A549 (cell line): ENCODE measurements around the gene PKP2. TPM values are rescaled to one million over a fixed set of nuclear protein-coding genes. Genes with fewer than 3 reads are reported as not detected.

Experiments
- ATAC-seq, 2 experiments: fragments of 200-7000 bp in 1 of 2; fragments of >200 bp in 1 of 2; cut with Nextera tagmentation in 1 of 2; cut with Tn5 transposase in 1 of 2; 3 replicates each; pipeline versions ENCODE4 v1.8.0 to v1.9.1; 2018 to 2020; ENCODE audit warnings: mild to moderate bottlenecking in 1 of 2, moderate library complexity in 1 of 2
- CTCF ChIA-PET: fragments of 300-600 bp; sonication (Branson Sonifier 250); formaldehyde crosslinking; extraction: SDS; loops from one replicate; lab custom pipeline; 2021; ENCODE audit warnings: antibody characterized with exemption, inconsistent platforms; lab: Yijun Ruan, JAX
- POLR2A ChIA-PET: fragments of 350-600 bp; formaldehyde crosslinking; extraction: SDS; loops from one replicate; lab custom pipeline; 2021; ENCODE audit warnings: antibody characterized with exemption, inconsistent platforms; lab: Yijun Ruan, JAX
- DNase-seq, 2 experiments: peaks; one replicate each; pipeline versions ENCODE4 v3.0.0 to v3.0.0-alpha.2; 2011 to 2016; ENCODE audit warnings: low read depth in 1 of 2, low spot score in 1 of 2
- FAIRE-seq: peaks from 2 replicates; lab custom pipeline; 2011; peaks lifted over from hg19 to GRCh38; lab: Jason Lieb, UNC
- H3K27ac ChIP-seq, 2 experiments: fragments of >200 bp; sonication (Bioruptor Twin); formaldehyde crosslinking; 3 replicates each; pipeline ENCODE4 v1.5.1; 2016 to 2017
- H3K4me1 ChIP-seq: fragments of >200 bp; sonication (Bioruptor Twin); formaldehyde crosslinking; 3 replicates; pipeline ENCODE4 v1.6.1; 2016
- H3K4me2 ChIP-seq: fragments of >200 bp; sonication (Bioruptor Twin); formaldehyde crosslinking; 3 replicates; pipeline ENCODE4 v1.6.1; 2016
- H3K4me3 ChIP-seq: fragments of >200 bp; sonication (Bioruptor Twin); formaldehyde crosslinking; 3 replicates; pipeline ENCODE4 v1.5.1; 2016
- H3K9me3 ChIP-seq: fragments of >200 bp; sonication (Bioruptor Twin); formaldehyde crosslinking; 3 replicates; pipeline ENCODE4 v1.6.1; 2016
- ATOH8 ChIP-seq: fragments of 250-450 bp; sonication (Bioruptor Pico); IDR thresholded peaks from 2 replicates; pipeline ENCODE4 v1.5.0; 2020; ENCODE audit warnings: low read depth, mild to moderate bottlenecking, moderate library complexity
- BHLHE40 ChIP-seq: IDR thresholded peaks from 2 replicates; pipeline ENCODE4 v1.6.1; 2012; ENCODE audit warnings: low read depth, low read length, inconsistent platforms
- CBX2 ChIP-seq: fragments of 200-600 bp; sonication (generic); IDR thresholded peaks from 2 replicates; pipeline ENCODE4 v1.6.1; 2016; ENCODE audit warnings: low read depth, mild to moderate bottlenecking, borderline replicate concordance
- CBX8 ChIP-seq: fragments of 200-600 bp; sonication (generic); IDR thresholded peaks from 2 replicates; pipeline ENCODE4 v1.6.1; 2016
- CEBPB ChIP-seq, 2 experiments: fragments of >200 bp in 1 of 2; sonication (Bioruptor Twin) in 1 of 2; formaldehyde crosslinking in 1 of 2; IDR thresholded peaks; 2 replicates each; pipeline ENCODE4 v1.6.1; 2012 to 2016
- EHMT2 ChIP-seq: fragments of 200-600 bp; sonication (generic); IDR thresholded peaks from 2 replicates; pipeline ENCODE4 v1.6.1; 2016; ENCODE audit warnings: antibody characterized with exemption, low read depth, mild to moderate bottlenecking, moderate library complexity
- EP300 ChIP-seq, 2 experiments: fragments of >200 bp; sonication (Bioruptor Twin); formaldehyde crosslinking; IDR thresholded peaks; 2 replicates in 1 of 2; 3 replicates in 1 of 2; pipeline ENCODE4 v1.6.1; 2016 to 2017
- FOSB ChIP-seq: fragments of 250-450 bp; sonication (Bioruptor Pico); IDR thresholded peaks from 2 replicates; pipeline ENCODE4 v1.5.0; 2020; ENCODE audit warnings: mild to moderate bottlenecking, moderate library complexity
- FOXS1 ChIP-seq: fragments of 250-450 bp; sonication (Bioruptor Pico); IDR thresholded peaks from 2 replicates; pipeline ENCODE4 v1.5.0; 2020; ENCODE audit warnings: mild to moderate bottlenecking, moderate library complexity
- HEYL ChIP-seq: fragments of 250-450 bp; sonication (Bioruptor Pico); IDR thresholded peaks from 2 replicates; pipeline ENCODE4 v1.8.0; 2021; ENCODE audit warnings: mild to moderate bottlenecking, moderate library complexity
- HOXA7 ChIP-seq: fragments of 250-450 bp; sonication (Bioruptor Pico); IDR thresholded peaks from 2 replicates; pipeline ENCODE4 v1.5.0; 2020; ENCODE audit warnings: mild to moderate bottlenecking, moderate library complexity
- HOXB13 ChIP-seq: fragments of 250-450 bp; sonication (Bioruptor Pico); IDR thresholded peaks from 2 replicates; pipeline ENCODE4 v1.5.0; 2020; ENCODE audit warnings: low read depth, mild to moderate bottlenecking, moderate library complexity
- HOXB5 ChIP-seq: fragments of 250-450 bp; sonication (Bioruptor Pico); IDR thresholded peaks from 2 replicates; pipeline ENCODE4 v1.5.0; 2020; ENCODE audit warnings: mild to moderate bottlenecking, moderate library complexity
- KDM1A ChIP-seq: fragments of 200-600 bp; sonication (generic); IDR thresholded peaks from 2 replicates; pipeline ENCODE4 v1.6.1; 2016; ENCODE audit warnings: low read depth, mild to moderate bottlenecking
- MAFK ChIP-seq: fragments of 450-650 bp; IDR thresholded peaks from 2 replicates; pipeline ENCODE4 v1.6.1; 2014; ENCODE audit not compliant: partially characterized antibody
- MAX ChIP-seq: IDR thresholded peaks from 2 replicates; pipeline ENCODE4 v1.6.1; 2012
- MAZ ChIP-seq: fragments of 150-350 bp; IDR thresholded peaks from 2 replicates; pipeline ENCODE4 v1.6.1; 2014; ENCODE audit warnings: antibody characterized with exemption, low read depth, low read length, borderline replicate concordance
- NR3C1 ChIP-seq: fragments of >200 bp; sonication (Bioruptor Twin); formaldehyde crosslinking; IDR thresholded peaks from 3 replicates; pipeline ENCODE4 v1.6.1; 2017
- PBX3 ChIP-seq: IDR thresholded peaks from 2 replicates; pipeline ENCODE4 v1.6.1; 2012
- PHF8 ChIP-seq: fragments of 200-600 bp; sonication (generic); IDR thresholded peaks from 2 replicates; pipeline ENCODE4 v1.6.1; 2016; ENCODE audit warnings: low read depth, mild to moderate bottlenecking, antibody characterized with exemption, moderate library complexity, borderline replicate concordance
- POLR2AphosphoS2 ChIP-seq: conservative IDR thresholded peaks from 2 replicates; pipeline ENCODE4 v1.6.1; 2012; ENCODE audit warnings: low read length, improper control_type of control experiment, inconsistent platforms
- RARB ChIP-seq: fragments of 250-450 bp; sonication (Bioruptor Pico); IDR thresholded peaks from 2 replicates; pipeline ENCODE4 v1.8.0; 2021; ENCODE audit warnings: mild to moderate bottlenecking, moderate library complexity
- RCOR1 ChIP-seq: fragments of 150-350 bp; IDR thresholded peaks from 2 replicates; pipeline ENCODE4 v1.6.1; 2014; ENCODE audit warnings: antibody characterized with exemption, low read length, low read depth
- RNF2 ChIP-seq: fragments of 200-600 bp; sonication (generic); IDR thresholded peaks from 2 replicates; pipeline ENCODE4 v1.6.1; 2016; ENCODE audit warnings: low read depth, mild to moderate bottlenecking, antibody characterized with exemption, moderate library complexity, borderline replicate concordance
- SMC3 ChIP-seq: fragments of >200 bp; sonication (Bioruptor Twin); formaldehyde crosslinking; IDR thresholded peaks from 3 replicates; pipeline ENCODE4 v1.6.1; 2018; ENCODE audit warnings: inconsistent platforms
- TP53 ChIP-seq: fragments of 250-450 bp; sonication (Bioruptor Pico); IDR thresholded peaks from 2 replicates; pipeline ENCODE4 v1.5.0; 2021; ENCODE audit warnings: mild to moderate bottlenecking, moderate library complexity
- ZC3H11A ChIP-seq: fragments of 450-650 bp; IDR thresholded peaks from 2 replicates; pipeline ENCODE4 v1.6.1; 2014; ENCODE audit warnings: antibody characterized with exemption, mild to moderate bottlenecking
- ZFP36 ChIP-seq: fragments of 450-650 bp; IDR thresholded peaks from 2 replicates; pipeline ENCODE4 v1.6.1; 2014; ENCODE audit warnings: borderline replicate concordance; ENCODE audit not compliant: partially characterized antibody
- WGBS: methylation state at CpG from one replicate; pipeline ENCODE4 v1.1.6; 2017; ENCODE audit errors: missing lambda C conversion rate; 5-methylcytosine and 5-hydroxymethylcytosine counted together
- polyA plus RNA-seq, 4 experiments: library from polyadenylated mRNA; depleted of rRNA in 3 of 4; stranded (reverse); fragments of >200 nt; fragmentation: RNase III in 1 of 4; extraction: RNeasy Plus Mini Kit Qiagen cat#74134 plus additional on column Dnase treatment in 1 of 4; gene quantifications; 2 replicates in 3 of 4; 3 replicates in 1 of 4; pipeline ENCODE4 v1.2.3, GENCODE V29; 2011 to 2017
- TF ChIP-seq, protein P1 (sequence below): fragments of >200 bp; sonication (Bioruptor Twin); formaldehyde crosslinking; IDR thresholded peaks from 3 replicates; pipeline ENCODE4 v1.5.1; 2016
- TF ChIP-seq, protein P2 (sequence below): fragments of >200 bp; sonication (Bioruptor Twin); formaldehyde crosslinking; IDR thresholded peaks from 2 replicates; pipeline ENCODE4 v1.6.1; 2016

PKP2 gene
- polyA plus RNA-seq, 2 of the 4 experiments (the other 2 are of a cell fraction), result 2.3 to 7.1 TPM

- no peak for TF ChIP-seq ZFP36
- TF ChIP-seq CBX2, result no peak
- no peak for TF ChIP-seq POLR2AphosphoS2
- no peak for TF ChIP-seq FOXS1 (CRISPR knock-in tag)
- no peak for TF ChIP-seq RARB (CRISPR knock-in tag)
- TF ChIP-seq SMC3, result no peak
- TF ChIP-seq HOXB5, result no peak
- no peak for TF ChIP-seq PHF8
- TF ChIP-seq, all 56 proteins: peak for 0
Measured at GRCh38 chr12:32809846-32810245, 86.7 kb downstream of the PKP2 start (continued).

GRCh38 chr12:32809196-32809595 is 87.4 kb downstream of the PKP2 start:
- FAIRE-seq (no peak), DNase-seq (no peak), ATAC-seq (no peak)
- WGBS, result 0% methylated on average over 1 of the region's 1 CpG
- ChIA-PET POLR2A (no interaction called here), CTCF (no interaction called here)
- Histone ChIP-seq H3K27ac (no peak overlapping the region), H3K4me1 (no peaks in the 10 kb centered on the region), H3K4me2 (no peak overlapping the region), H3K9me3 (no peaks in the 10 kb centered on the region), H3K4me3 (no peak overlapping the region)
- no peak for TF ChIP-seq ZFP36
- TF ChIP-seq HOXB5, result no peak
- TF ChIP-seq MAZ, result no peak
- TF ChIP-seq, protein P1, sequence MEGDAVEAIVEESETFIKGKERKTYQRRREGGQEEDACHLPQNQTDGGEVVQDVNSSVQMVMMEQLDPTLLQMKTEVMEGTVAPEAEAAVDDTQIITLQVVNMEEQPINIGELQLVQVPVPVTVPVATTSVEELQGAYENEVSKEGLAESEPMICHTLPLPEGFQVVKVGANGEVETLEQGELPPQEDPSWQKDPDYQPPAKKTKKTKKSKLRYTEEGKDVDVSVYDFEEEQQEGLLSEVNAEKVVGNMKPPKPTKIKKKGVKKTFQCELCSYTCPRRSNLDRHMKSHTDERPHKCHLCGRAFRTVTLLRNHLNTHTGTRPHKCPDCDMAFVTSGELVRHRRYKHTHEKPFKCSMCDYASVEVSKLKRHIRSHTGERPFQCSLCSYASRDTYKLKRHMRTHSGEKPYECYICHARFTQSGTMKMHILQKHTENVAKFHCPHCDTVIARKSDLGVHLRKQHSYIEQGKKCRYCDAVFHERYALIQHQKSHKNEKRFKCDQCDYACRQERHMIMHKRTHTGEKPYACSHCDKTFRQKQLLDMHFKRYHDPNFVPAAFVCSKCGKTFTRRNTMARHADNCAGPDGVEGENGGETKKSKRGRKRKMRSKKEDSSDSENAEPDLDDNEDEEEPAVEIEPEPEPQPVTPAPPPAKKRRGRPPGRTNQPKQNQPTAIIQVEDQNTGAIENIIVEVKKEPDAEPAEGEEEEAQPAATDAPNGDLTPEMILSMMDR, result no peak
- no peak for TF ChIP-seq KDM1A
- no peak for TF ChIP-seq NR3C1
- no peak for TF ChIP-seq HEYL (CRISPR knock-in tag)
- TF ChIP-seq MAFK, result no peak
- no peak for TF ChIP-seq HOXB13 (CRISPR knock-in tag)
- no peak for TF ChIP-seq MAX
- TF ChIP-seq CBX2, result no peak
- TF ChIP-seq, protein P2, sequence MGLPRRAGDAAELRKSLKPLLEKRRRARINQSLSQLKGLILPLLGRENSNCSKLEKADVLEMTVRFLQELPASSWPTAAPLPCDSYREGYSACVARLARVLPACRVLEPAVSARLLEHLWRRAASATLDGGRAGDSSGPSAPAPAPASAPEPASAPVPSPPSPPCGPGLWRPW, result no peak
- TF ChIP-seq TP53 (CRISPR knock-in tag), result no peak
- TF ChIP-seq BHLHE40, result no peak
- TF ChIP-seq EP300 (IDR thresholded peaks at IDR 0.05), result no peak
- no peak for TF ChIP-seq ZC3H11A
- TF ChIP-seq ATOH8, result no peak

GRCh38 chr12:32804301-32804700 is 92.3 kb downstream of the PKP2 start:
- TF ChIP-seq EHMT2 (no peak), CBX8 (no peak), FOSB (CRISPR knock-in tag) (no peak), KDM1A (no peak), CEBPB (IDR thresholded peaks at IDR 0.05) (no peak), TP53 (CRISPR knock-in tag) (no peak), PBX3 (no peak), RCOR1 (no peak), RNF2 (no peak), HOXA7 (CRISPR knock-in tag) (no peak)
- TF ChIP-seq, protein P2, result no peak
- FAIRE-seq, result no peak
- no peak for DNase-seq
- no peaks in the 10 kb centered on the region for H3K9me3 ChIP-seq
- no peak overlapping the region for H3K27ac ChIP-seq
- no peak overlapping the region for H3K4me2 ChIP-seq
- H3K4me3 ChIP-seq, result no peak overlapping the region
- peaks cover 8% of the 10 kb centered on the region; the same call in 2 of the 3 replicates for H3K4me1 ChIP-seq
- ATAC-seq, result no peak
- CTCF ChIA-PET, result no interaction called here
- WGBS, result 20% methylated on average over 3 of the region's 3 CpGs
- POLR2A ChIA-PET, result no interaction called here
